SK-N-DZ (cell line): Measurements from ENCODE around the gene PEAK1. TPM values are rescaled to one million over a fixed set of nuclear protein-coding genes. Genes with fewer than 3 reads are reported as not detected.

Experiments used
- DNase-seq: peaks from one replicate; pipeline ENCODE4 v3.0.0-alpha.2; 2015; ENCODE audit warnings: low spot score
- polyA plus RNA-seq, 2 experiments: library from polyadenylated mRNA; depleted of rRNA; stranded (reverse); fragments of >200 nt; gene quantifications; 2 replicates each; pipeline ENCODE4 v1.2.3, GENCODE V29; 2014

Gene PEAK1, protein sequence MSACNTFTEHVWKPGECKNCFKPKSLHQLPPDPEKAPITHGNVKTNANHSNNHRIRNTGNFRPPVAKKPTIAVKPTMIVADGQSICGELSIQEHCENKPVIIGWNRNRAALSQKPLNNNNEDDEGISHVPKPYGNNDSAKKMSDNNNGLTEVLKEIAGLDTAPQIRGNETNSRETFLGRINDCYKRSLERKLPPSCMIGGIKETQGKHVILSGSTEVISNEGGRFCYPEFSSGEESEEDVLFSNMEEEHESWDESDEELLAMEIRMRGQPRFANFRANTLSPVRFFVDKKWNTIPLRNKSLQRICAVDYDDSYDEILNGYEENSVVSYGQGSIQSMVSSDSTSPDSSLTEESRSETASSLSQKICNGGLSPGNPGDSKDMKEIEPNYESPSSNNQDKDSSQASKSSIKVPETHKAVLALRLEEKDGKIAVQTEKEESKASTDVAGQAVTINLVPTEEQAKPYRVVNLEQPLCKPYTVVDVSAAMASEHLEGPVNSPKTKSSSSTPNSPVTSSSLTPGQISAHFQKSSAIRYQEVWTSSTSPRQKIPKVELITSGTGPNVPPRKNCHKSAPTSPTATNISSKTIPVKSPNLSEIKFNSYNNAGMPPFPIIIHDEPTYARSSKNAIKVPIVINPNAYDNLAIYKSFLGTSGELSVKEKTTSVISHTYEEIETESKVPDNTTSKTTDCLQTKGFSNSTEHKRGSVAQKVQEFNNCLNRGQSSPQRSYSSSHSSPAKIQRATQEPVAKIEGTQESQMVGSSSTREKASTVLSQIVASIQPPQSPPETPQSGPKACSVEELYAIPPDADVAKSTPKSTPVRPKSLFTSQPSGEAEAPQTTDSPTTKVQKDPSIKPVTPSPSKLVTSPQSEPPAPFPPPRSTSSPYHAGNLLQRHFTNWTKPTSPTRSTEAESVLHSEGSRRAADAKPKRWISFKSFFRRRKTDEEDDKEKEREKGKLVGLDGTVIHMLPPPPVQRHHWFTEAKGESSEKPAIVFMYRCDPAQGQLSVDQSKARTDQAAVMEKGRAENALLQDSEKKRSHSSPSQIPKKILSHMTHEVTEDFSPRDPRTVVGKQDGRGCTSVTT (N-terminal part only)
- 2.6 and 4.0 TPM in 2 replicates for polyA plus RNA-seq (2014; cell fraction: cytosol; rRNA removed)
- polyA plus RNA-seq (2014; cell fraction: nucleus; rRNA removed) = 3.2 and 10.9 TPM in 2 replicates

DNA sequence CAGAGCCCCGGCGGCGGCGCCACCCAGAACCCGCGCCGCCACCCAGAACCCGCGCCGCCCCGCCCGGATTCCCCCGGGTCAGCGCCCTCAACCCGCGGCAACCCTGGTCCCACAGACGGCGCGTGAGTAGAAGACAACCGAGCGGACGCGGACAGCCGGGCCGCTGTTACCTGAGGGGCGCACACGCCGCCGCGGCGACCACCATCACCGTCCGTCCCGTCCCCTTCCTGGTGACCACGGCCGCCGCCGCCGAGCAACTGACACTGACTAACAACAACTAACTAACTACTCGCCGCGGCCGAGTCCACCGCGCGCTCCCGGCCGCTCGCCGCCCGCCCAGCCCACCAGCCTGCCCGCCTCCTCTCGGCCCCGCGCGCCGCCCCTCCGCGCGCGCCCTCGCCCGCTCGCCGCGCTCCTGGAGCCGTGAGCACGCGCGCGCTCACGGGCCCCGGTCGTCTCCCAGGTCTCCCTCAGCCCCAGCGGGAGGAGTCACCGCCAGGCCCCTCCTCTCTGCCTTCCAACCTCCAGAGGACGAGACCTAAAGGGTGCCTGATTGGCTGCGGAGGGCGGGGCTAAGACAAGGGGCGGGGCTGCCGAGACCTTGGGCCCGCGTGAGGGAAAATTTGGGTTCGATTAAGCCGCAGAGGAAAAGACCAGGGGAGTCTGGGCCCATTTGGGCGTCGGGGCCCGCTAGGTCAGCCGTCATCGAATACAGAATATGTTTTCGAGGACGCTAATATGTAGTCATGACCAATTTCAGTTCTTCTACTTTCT lies at the start of gene PEAK1:
PEAK1 (minus strand) TSS at position 269 of the 774 bp plus-strand sequence. CDS start 238,178 bp downstream, outside the sequence.
- DNase-seq = peak; percentile 99

DNA sequence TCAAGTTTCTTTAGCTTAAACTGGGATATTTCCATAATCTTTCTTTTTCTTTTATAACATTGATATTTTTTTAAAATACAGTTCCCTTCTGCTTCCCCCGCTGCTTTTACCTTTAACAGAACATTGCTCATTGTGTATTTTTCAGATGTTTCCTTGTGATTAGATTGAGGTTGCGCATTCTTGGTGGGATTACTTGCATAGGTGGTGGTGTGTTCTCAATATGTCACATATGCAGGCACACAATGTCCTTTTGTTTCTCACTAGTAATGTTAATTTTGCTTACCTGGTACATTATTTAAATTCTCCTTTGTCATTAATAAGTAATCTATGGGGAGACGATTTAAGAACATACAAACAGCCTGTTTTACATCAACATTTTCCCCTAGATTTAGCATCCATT lies 49.0 kb upstream of the PEAK1 start:
- DNase-seq = no peak

DNA sequence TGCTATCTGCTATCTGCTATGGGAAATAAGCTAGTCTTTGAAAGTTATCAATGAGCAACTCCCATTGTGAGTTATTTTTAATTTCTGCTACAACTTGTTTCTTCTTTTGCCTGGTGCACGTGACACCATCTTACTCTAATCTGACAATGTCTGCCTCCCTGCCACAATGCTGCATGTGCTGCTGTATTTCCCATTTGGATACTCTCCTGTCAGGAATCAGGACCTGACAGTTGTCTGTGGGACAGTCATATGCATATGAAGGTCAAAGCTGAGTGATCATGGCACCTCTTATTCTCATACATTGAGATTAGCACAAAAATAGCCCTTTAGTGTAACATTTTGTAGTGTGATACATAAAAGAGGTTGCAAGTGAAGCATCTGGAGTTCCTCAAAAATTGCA lies 46.6 kb upstream of the PEAK1 start:
- no peak for DNase-seq

DNA sequence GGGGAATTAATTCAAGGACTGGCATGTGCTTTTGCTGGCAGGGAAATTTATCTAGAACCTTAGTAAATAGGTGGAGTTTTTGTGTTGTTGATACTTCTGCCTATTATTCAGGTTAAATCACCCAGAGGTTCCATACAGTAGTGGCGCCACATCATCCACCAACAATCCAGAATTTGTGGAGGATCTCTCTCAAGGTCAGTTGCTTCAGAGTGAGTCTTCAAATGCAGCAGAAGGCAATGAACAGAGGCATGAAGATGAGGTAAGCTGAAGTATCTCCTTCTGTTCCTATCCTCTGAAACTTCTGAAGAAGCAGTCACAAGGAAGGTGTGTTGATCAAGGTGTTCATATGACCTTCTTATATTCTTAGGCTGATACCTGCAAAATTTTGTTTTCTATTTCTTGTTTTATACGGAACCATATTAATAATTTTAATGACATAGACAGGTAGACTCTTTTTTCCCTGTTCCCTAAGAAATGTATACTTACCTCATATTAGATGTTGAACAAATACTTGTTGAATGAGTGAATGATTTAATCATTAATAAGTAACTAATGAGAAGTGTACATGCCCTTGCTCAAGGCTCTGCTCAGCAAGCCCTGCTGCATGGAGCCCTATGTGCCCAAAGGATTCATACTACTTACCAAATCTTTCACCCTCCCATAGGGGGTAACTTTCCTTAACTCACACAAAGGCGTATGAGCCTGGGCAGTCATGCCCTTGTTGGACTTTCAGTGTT lies 44.4 kb upstream of the PEAK1 start:
- no peak for DNase-seq

DNA sequence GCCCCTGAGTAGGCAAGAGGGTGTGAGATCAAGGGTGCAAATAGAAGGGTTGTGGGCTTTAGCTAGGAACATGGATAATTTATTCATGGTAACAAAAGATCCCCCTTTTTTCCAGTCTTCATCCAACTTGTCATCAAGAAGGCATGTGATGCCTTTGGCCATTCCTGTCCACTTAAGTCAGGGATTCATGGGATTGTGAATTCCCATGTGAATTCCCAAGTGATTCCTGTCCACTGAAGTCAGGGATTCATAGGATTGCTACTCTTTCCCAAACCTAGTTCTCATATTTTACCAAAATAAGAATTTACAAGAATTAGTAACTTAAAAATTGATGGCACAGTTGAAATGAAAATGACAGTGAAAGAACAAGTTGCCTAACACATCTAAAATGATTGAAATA lies 41.6 kb upstream of the PEAK1 start:
- no peak for DNase-seq

DNA sequence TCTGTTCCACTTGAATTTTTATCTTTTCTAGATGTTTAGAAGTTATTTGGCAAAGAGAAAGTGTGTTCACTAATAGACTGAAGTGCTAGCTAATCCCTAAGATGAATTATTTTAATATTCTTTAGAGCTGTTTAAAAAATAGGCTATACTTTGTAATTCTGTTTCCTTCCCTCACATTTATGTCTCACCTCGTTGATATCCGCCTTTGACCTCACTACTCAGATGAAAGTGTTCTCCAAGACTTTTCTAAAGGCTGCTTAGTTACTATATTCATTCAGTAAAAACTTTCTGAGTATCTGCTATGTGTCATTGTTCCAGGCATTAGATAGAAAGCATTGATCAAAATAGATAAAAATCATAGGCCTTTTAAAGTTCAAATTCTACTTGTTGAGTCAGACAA lies 39.1 kb upstream of the PEAK1 start:
- no peak for DNase-seq

DNA sequence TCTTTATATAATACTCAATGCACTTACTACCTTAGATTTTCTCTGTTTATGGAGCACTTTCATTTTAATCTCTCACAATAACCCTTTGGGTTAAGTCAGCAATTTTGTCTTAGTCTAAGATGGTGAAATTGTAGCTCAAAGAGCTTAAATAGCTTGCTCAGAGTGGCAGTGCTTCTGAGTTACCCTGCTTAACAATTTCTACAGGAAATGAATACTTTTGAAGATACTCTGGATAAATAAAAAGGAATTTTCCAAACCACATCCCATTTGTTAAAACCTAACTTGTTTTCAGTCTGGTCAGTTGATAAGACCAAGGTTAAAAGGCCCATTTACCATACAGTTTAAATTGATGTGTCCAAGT lies 38.0 kb upstream of the PEAK1 start:
- no peak for DNase-seq

DNA sequence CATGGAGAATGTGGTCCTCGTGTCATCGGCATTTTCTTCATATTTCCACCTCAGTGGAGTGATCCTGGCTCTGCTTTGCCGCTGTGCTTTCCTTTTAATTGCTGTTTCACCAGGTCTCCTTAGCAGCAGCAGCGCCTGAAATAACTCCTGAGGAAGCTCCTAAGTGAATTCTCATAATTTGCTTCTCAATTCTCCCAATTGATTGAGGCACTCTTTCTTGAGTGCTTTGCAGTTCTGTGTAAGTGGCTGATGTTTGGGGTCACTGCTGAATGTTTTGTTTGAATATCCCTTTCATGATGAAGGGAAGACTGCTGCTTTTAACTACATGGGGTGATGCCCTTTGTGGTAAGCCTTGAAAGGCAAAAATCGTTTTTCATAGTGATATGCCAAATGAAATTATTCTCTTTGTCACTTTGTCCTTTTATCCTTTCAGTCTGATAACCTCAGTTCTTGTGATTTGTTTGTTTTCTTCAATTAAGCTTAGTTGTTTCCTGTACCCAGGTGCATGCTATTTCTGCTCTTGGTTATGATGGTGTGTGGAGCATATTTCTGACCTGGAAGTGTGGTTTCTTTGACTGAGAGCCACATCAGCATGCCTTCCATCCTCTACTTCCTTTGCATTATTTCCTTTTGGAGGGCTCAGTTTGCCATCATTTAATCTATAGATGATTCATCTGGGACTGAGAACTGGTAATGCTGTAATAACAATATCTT lies 37.4 kb upstream of the PEAK1 start:
- no peak for DNase-seq

DNA sequence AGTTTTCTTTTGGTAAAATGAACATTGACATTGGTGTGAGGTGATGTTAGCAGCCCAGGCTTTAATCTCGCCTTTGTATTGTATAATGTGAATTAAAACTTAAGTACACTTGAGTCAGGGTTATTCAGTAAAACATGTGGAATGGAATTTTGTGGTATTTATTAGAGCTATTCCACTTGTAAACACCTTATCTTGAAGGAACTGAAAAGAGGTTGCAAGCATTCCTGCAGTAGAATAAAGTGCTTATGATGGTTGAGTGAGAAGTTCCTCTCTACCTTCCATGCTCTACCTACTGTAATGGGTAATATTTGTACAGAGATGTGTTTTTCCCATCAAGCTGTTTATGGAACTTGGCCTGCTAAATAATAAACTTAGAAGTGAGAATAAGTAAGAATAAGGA lies 36.8 kb upstream of the PEAK1 start:
- no peak for DNase-seq

DNA sequence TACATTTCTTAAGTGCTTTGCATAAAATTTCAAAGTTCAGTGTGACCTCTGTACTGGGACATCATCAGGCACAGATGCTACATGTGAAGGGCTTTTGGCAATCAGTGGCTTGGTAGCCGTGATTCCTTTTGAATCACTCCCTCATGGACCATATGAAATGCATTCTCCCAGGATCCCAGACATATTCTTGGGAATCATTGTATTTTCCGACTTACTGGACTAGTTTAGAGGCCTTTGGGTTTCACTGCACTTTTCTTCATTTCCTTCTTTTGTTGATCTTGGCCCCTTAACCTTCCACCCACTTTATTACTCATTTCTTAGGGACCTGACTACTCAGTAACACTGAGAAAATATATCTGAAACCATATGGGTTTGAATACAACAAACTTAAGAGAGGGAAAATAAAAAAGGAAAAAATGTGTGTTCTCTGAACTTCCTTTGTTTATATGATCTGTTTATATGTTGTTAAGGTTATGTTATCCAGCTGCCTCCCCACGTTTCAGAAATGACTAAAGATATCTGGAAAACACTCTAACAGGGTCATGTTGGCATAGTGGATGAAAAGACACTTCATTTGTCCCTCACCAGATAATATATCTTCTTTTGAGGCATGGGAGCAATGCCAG lies 35.9 kb upstream of the PEAK1 start:
- no peak for DNase-seq

DNA sequence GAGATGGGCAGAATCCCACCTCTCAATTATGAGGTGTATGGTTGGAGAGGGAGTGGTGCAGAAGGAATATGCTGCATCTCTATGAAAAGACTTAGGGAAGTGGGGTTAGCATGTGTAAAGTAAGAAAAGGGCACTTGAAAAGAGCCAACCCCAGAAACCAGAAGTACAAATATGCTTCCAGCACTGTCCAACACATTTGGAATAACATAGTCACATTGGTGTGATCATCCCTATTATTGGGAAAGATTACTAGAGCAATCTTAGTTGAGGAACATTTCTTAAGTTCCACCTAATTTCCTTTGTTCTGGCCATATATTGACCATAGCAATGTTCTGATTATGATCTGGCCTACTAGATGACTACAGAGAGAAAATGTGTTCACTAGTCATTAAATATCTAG lies 35.0 kb upstream of the PEAK1 start:
- no peak for DNase-seq

DNA sequence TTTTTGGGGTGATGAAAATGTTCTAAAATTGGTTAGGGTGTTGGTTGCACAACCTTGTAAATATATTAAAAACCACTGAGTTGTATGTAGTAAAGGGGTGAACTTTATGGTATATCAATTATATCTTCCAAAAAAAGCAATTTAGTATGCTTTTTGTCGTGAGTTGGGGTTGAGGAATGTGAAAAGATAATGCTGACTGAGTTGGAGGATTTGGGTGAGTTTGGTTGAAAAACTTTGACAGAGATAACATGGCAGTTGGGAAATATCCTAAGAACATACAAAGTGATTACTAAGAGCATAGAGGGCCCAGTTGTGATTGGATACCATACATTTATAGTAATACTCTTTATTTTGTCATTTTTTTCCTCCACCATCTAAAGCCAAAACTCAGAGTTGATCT lies 34.4 kb upstream of the PEAK1 start:
- DNase-seq = no peak

DNA sequence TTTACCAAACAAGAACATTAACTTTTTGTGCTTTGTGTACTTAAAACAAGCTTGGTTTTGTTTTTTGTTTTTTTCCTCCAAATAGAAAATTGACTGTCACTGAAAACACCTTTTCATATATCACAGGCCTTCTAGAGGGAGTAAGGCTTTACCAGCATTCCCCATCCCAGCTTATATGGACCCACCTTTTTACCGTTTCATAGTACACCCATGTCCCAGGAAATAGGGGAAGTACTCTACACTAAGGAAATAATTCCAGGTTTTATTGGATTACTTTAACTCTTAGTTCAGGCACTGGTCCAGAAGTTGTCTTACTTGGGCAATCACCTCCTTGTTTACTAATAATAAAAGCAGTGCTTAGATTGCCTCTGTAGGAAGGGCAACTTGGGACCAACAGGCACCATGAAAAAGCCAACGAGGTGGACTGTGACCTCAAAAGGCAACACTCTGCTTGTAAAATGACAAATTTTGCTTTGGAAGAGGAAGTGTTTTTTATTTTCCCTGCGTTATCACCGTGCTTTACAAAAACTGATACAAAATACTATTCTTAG lies 27.0 kb upstream of the PEAK1 start:
- no peak for DNase-seq

DNA sequence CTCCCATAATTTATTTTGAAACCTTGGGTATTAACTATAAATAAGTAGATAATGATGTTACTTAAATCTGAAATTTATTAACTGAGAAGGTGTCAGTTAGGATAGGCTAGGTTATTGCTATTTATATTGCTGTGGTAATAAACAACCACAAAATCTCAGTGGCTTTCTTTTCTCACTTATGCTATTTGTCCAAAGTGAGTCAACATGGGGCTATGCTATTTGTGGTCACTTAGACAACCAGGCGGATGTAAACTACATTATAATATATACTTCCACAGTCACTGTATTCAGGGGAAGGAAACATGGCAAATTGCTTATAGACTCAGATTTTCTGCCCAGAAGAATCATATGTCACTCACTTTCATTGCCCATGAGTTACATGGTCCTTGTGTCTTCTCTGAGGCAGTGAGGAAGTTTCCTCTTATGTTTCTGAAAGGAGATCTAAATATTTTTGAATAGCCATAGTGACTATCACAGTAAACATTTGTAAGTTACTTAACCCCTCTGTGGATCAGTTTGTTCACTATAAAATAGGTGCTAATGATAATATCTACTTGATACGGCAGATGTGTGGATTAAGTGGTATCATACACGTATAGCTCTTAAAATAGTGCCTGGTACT lies 20.6 kb upstream of the PEAK1 start:
- no peak for DNase-seq

DNA sequence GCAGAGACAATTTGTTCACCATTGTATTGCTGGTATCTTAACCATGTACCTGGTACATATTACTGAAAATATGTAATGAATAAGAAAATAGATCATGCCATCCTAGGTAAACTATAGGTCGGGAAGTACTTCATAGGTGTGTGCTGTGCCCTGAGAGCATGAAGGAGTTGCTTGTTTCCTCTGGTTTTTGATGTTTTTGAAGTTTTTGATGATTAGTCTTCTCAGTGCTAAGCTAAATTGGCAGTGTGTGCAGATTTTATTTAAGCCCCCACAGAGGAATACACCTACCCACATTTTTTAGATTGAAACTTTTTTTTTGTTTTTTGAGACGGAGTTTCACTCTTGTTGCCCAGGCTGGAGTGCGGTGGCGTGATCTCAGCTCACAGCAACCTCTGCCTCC lies 17.4 kb upstream of the PEAK1 start:
- no peak for DNase-seq

DNA sequence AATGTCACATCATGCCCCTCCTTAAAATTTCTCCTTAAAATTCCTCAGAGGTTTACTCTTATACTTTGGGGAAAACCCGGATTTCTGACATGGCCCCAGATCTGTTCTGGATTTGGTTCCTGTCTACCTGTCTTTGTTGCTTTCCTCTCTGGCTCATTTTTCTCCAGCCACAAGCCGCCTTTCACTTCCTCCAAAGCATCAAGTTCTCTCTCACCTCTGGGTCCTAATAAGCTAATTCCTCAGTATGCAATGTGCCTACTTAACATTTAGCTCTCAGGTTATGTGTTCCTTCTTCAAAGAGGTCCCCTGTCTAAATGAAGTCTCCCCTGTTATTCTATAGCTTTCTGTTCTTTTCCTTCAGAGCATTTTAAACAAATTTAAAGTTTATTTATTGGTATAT lies 16.9 kb upstream of the PEAK1 start:
- no peak for DNase-seq

DNA sequence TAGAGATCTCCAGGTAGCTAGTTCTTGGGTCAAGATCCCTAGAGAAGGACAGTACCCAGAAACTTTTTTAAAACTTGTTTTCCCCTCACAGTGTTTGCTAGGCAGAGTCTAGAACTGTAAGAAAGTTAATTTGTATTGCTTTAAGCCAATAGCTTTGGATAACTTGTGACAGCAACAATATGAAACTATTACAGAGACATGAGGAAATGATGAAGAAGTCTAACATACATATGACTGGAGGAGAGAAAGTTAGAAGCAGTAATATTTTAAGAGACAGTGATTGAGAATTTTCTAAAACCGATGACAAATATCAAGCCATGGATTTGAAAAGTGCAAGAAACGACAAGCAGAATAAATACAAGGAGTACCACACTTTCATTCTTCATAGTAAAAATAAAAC lies 10.7 kb upstream of the PEAK1 start:
- no peak for DNase-seq

DNA sequence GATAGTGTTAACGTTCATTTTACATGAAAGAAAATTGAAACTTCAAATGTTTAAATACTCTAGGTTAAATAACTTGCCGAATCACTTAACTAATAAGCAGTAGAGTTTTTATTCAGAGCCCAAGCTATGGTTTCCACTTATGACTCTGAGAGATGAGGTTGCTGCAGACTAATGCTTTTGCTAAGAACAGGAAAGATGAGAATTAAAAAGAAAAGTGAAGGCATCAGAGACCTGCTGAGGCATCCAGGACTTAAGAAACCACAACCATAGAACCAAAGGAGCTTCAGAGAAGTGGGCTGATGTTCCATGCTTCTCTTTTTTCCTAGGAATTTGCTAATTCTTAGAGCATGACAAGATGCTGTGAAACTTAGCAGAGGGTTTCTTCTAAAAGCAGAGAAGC lies 10.3 kb upstream of the PEAK1 start:
- no peak for DNase-seq

DNA sequence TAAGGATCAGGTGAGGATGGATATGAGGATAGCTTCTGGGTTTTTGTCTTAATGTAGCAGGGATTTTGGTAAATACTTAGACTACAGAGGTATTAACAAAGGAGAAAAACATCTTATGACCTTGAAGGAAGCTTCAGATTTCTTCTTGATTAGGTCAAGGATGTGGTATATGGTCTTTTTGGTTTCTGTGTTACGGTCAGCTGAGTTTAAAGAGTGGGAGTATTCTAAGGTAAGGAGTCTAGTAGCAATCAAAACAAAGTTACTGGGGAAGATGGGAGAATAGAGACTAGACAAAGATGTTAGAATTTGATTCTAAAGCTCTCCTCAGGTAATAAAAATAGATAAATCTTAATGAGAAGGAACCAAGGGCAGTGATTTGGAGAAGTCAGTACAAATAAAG lies 7.0 kb upstream of the PEAK1 start:
- DNase-seq = no peak
